ENCODE data around the gene PREP.

GRCh38 chr6:105430685-105431084 is 27.8 kb upstream of the PREP start:
- TF ChIP-seq POLR2A (IDR thresholded peaks at IDR 0.05) (no peak), CTCF (IDR thresholded peaks at IDR 0.05) (no peak)
